Measurements from ENCODE around the gene CLDN17.

CLDN17 gene

DNA sequence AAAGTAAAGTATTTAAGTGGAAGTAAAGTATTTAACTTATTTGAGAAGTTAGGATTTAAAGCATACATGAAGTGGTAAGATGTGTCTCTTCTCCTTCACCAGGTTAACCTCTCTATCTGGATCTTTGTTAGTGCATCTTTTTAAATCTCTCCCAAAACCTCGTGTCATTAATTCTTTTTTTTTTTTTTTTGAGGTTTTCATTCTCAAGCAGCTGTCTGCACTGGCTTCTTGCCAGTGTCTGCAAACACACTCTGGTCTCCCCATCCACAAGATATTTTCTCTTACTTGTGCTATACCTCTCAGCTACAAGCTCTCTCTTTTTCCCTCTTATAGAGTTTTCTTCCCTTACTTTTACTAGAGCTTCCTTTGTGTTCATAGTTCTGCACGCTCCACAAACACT, 49.0 kb downstream of the CLDN17 start:
- Histone ChIP-seq H3K4me3 (ENCODE audit: low read depth in 1 of 2, low read length in 2 of 2) (no peak overlapping the region), H3K27ac (ENCODE audit: low read length) (no peak overlapping the region), H3K27me3 (ENCODE audit: low read depth, low read length) (no peaks in the 10 kb centered on the region), H3K4me1 (ENCODE audit: control insufficient read depth in 1 of 2, insufficient read depth in 2 of 2, low read length in 2 of 2) (no peaks in the 10 kb centered on the region), H3K36me3 (ENCODE audit: control insufficient read depth in 1 of 2, insufficient read depth in 2 of 2, low read length in 2 of 2) (no peaks in the 10 kb centered on the region), H3K9me3 (ENCODE audit: control insufficient read depth in 1 of 2, low read length in 2 of 2) (peaks cover 0 to 4% of the 10 kb centered on the region in 2 donors)

DNA sequence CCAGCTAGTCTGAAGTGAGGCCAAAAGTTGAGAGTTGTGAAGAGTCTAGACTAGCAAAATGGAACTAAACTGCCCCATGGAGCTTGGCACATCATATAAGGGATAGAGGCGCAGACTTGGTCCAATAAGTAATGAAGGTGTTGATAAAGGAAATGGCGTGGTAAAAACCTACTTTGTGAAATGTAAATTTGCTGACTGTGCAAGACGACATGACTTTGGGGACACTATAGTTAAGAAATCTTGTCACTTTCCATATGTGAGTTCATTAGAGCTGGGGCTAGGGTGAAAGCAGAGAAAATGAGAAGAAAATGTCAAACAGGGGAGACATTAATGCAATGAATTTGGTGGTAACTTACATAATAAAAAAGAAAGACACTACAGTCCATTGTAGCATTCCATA, 50.1 kb downstream of the CLDN17 start:
- Histone ChIP-seq H3K27me3 (ENCODE audit: low read depth, low read length) (no peaks in the 10 kb centered on the region), H3K9me3 (ENCODE audit: control insufficient read depth in 1 of 2, low read length in 2 of 2) (peaks cover 0 to 4% of the 10 kb centered on the region in 2 donors), H3K4me3 (ENCODE audit: low read depth in 1 of 2, low read length in 2 of 2) (no peak overlapping the region), H3K27ac (ENCODE audit: low read length) (no peak overlapping the region), H3K4me1 (ENCODE audit: control insufficient read depth in 1 of 2, insufficient read depth in 2 of 2, low read length in 2 of 2) (no peaks in the 10 kb centered on the region), H3K36me3 (ENCODE audit: control insufficient read depth in 1 of 2, insufficient read depth in 2 of 2, low read length in 2 of 2) (no peaks in the 10 kb centered on the region)
